Stimulated activated CD4-positive, alpha-beta T cell treated with anti-CD3 and anti-CD28 coated beads, Interleukin-4, amount 100 ng/mL, for 24 hours (primary cell): ENCODE results near the gene LHFPL6.

ENCODE experiments used
- DNase-seq: peaks from one replicate; pipeline ENCODE4 v3.0.0-alpha.2; 2020

LHFPL6 gene

DNA sequence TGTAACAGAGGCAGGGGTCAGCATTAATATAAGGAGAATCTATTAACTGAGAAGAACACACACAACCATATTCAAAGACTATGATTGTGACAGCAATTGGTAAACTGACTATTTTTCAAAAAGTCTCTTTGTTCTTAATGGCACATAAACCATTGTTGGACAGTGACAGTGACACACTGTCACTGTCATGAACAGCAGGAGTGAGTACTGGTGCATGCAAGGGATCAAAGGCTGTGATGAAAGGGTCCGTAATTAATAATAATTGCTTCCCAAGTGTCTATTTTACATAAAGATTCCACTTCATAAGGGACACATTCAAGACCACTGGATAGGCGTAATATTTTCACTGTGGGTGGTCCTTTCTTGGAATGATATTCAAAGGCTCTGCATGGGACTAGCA is 50.7 kb downstream of the LHFPL6 start:
- DNase-seq, result no peak

DNA sequence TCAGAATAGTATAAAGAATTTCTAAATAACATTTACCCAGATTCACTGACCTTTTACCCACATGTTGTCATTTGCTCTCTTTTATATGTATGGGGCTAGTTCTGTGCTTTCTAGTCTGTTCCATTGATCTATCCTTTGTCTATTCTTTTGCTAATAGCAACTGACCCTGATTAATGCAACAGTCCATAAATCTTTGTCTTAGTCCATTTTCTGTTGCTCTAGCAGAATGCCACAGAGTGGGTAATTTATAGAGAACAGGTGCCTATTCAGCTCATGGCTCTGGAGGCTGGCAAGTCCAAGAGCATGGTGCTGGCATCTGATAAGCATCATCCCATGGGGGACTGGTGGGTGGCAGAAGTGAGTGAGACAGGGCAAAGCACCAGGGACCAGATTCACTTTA is 52.1 kb downstream of the LHFPL6 start:
- DNase-seq, result no peak

DNA sequence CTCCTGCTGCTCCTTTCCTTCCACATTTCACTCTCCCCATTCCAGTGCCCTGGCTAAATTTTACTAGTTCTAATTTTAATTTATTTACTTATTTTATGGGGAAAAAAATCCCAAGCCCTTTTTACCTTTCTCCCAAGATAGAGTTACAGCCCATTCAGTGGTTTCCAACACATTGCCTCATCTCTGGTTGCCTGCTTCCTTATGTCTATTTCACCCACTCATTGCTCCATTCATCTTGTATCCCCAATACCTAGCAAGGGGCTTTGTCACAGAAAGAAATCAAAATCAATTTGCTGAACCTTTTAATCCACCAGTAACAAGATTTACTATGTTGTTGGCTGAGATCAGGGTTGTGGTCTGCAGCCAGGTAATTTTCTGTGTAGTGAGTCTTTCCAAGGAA is 55.9 kb downstream of the LHFPL6 start:
- DNase-seq, result no peak

DNA sequence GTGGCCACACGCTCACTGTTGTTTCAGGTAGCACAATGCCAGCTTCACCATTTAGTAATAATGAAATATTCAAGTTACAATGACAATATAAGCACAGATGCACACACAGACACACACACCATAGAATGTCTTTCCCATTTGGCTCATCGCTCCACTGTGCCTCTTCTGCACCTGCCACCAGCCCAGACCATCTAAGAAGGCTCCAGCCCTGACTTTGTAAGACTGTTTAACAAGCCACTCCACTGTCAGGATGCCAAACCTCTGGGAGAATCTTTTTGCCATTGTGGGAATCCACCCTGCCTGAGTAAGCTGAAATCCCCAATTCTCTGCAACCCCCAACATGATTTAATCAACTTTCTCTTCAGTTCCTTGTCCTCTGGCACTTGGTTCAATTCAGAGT is 60.6 kb downstream of the LHFPL6 start:
- no peak for DNase-seq

DNA sequence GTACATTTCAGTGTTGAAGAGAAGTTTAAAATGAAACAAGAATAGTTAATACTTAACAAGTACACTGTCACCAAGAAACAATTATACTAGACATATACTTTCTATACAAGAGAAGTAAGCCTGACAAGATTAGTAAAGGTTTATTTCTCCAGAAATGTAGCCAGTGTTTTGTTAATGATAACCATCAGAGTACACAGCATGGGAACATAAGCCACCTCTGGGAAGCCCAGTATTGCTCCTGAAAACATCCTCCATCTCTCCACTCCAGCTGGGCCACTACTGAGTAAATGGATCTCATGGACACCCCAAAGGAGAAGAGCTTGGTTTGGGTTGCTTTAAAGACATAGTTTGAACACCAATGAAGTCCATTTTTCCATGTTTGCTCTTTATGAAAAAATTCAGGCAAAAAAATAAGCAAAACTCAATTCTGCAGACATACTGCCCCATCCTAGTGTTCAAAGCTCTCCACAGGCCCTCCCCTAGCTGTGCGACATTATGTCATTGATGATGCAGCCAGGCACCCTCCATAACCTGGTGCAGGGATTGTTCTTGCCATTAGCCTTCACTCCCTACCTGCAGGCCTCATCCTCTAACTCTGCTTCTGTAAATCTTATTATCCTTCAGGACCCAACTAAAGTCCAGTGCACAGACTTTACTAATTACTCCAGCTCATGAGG is 61.9 kb downstream of the LHFPL6 start:
- no peak for DNase-seq

DNA sequence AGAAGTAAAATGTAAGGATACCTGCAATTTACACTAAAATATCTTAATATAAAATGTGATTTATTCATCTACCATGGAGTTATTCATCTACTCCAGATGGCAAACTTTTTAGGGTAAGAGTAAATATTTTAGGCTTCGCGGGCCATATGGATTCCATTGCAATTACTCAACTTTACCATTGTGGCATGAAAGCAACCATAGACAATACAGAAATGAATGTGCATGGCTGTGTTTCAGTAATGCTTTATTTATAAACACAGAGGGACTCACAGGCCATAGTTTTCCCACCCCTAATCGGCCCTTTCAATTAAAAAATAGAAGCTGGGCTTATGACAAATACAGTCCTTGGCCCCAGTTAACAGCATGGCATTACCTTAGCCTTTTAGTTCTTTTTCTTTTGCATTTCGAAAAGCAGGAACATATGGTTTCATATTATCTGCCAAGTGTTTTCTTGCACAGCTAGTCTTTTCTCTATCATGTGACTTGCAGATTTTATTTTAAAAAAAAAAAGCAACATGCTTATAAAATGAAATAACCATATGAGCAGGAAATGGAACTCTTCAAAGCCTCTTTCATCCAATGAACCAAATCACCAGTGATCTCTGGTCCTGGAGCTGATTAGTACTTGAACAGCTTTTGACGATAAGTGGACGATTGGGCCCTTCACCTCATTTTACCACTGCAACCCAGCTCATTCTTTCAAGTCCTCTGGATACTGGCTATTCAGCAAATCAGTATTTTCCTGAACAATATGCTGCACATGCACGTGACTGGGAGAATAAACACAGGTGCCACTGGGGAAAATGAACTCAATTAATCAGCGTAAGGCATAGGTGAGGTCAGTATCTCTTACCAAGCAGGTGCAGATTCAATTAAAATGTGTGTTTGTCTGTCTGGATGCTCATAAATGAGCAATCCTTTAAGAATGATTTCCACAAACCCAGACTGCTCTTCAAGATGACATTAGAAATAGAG is 63.9 kb downstream of the LHFPL6 start:
- no peak for DNase-seq

DNA sequence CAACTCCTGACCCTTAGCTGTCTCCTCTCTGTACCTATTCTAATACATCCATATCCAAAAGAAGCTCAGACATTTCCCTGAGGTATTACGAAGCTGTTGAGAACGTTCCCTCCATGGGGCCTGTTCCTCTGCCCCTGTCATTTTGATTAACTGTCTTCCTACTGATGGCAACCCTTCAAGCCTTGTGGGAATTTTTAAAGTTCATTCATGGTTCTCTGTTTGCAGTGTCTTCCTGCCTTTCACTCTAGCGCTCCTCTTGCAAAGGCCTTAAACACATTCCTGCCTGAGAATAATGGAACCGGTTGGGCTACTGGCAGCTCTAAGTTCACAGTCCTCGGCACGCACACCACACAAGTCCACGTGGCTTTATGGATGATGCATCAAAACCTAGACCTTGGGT is 66.1 kb downstream of the LHFPL6 start:
- no peak for DNase-seq

DNA sequence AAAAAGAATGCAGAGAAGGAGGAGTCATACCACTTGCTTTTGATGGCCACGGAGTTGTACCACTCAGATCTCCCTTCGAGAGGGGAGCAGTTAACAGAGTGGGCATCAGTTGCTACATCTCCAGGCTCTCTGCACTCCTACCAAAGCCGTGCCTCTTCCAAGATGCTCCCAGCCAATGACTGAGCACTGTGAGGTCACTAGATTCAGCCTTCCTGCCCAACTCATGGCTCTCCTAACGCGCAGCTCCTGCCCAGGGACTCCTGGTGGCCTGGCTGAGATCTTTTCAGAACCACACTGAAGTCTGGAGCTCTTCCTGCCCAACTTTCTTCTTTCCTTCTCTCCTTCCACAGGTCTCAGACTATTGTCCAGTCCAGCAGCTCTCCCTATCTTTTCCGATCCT is 66.7 kb downstream of the LHFPL6 start:
- no peak for DNase-seq

DNA sequence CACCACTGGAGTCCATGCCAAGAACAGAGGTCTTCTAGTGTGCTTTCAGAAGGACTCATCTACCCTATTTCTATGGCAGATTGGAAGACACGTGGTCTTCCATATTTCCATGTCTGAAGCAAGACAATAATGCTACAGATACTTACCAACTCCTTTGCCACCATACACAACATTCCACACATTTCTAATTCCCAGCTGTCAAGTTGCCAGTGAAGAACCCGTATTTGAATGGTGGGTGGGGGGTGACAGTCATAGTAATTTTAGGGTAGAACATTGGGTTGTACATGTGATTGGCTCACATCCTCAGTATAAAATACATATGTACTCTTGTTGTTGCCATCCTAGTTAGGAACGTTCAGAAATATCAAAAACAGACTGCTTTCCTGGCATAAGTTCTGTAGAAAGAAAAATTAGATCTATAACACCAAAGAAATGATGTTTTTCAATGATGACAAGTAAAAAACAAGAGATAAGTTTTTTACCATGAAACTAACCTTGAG is 69.3 kb downstream of the LHFPL6 start:
- DNase-seq, result no peak

DNA sequence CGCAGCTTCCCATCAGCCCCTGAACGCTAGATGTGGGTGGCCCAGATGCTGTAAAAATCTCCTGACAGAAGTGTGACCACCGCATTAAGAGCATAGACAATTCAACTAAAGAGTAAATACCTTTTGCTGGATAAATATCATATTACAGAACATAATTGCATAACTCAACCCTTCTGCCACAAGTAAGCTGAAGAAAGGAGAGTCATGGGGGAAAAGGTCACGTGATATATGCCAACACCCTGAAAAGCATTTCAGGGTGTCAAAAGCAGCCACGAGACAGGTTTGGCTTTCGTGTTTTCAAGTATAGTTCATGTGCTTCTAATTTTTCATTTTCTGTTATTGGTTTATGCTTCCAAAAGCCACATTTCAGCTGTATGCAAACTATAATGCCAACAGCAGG is 71.3 kb downstream of the LHFPL6 start:
- DNase-seq, result no peak

DNA sequence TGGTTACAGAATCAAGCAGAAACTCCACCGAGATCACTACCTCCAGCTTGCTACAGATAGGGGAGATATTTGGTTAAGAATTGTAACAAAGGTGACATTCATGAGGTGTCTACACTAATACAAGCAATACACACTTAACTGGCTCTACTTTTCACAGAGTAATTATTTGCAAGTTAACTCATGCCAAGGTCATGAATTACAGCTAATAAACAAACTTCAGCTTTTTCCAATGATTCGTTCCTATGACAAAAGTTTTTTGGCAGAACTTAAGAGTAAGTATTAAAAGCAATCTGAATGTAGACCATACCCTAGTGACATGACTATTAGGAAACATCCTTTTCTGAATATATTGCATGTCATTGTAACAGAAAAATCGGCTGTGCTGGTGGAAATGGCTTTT is 72.1 kb downstream of the LHFPL6 start:
- no peak for DNase-seq

DNA sequence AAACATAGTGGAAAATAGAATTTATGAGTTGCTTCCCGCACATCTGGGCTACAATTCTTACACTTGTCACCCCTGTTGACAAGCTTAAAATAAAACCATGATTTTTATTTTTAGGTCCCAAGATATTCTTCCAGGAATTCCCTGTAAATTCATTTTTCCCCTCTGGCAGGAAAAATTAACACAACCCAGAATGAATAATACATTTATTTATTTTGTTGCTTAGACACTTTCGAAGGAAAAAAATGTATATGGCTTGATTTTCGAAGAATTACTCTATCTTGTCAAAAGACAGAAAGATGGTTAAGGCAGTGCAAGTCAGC is 74.4 kb downstream of the LHFPL6 start:
- no peak for DNase-seq

DNA sequence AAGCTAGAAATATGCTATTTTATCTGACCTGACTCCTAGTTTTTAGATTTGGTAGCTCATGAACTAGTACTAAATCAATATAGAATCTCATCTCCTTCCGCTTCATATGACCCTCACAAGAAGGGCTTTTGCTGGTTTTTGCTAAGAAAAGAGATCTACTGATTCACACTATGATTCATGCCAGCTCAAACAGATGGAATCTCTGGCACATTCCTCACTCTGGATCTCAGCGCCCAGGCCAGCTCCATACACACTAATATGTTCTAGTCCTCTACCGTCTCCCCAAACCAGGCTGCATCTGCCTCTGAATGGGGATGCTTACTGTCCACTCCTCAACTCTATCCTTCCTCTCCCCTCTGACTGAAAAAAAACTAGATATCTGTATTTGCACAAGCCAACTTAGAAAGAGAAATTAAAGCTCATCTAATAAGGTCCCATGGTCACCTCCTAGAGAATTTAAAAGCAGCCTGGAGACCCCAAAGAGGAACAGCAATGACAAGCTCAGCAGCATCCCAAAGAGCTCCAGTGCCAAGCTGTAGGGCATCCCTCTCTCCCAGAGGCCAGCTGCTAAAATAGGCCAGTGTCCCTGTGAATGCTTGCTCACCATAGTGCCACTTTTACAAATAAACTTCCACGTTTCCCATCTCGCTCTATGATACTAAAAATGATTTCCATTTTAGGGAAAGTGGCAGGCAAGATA is 74.9 kb downstream of the LHFPL6 start:
- no peak for DNase-seq

DNA sequence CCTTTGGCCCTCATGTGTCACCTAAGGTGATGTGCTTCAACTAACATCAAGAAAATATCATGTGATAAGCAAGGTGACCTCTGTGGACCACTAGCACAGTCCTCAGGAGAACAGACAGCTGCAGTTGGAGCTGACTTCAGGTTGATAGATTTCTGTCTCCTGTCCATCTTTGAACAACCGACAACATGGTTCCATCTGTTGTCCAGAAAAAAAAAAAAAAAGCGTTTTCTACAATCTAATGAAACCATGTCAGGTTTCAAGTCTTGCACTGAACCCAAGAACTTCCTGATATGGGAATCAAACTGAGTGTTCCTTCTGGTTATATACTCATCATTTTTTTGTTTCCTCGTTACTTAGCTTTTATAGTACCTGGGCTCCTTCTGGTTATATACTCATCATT is 75.7 kb downstream of the LHFPL6 start:
- DNase-seq, result no peak

DNA sequence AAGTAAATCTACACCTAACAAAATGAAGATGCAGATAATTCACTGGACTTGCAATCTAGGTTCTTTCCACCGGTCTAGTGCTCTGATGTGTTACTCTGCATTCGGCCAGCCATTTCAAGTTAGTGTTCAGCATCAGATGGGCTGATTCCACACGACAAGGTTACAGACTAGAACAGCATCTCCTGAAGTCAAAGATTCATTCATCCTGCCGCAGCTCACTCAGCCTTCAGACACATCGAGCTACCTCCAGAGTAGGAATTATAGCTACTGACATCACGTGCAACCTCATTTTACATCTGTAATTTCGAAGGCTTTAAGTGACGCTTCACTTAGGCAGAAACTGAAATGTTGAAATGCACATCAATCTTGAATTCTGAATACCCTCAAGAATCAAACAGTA is 76.5 kb downstream of the LHFPL6 start:
- DNase-seq, result no peak

DNA sequence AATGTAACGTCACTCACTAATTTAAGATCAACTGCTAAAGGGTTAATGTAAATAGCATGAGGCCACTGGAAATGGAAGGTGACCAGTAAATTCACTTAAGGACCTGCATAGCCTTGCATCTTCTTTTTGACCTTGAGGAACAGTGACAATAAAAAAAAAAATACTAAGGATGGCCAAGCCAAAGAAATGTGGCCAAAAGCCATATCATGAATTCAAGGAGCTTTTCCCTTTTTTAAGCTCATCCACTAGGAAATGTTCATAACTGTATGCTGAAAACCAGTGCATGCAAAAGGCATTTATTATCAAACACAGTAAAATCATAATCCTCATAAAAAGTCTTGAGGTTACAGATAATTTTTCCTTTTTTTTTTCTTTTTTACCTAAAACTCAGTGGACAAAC is 77.5 kb downstream of the LHFPL6 start:
- no peak for DNase-seq

DNA sequence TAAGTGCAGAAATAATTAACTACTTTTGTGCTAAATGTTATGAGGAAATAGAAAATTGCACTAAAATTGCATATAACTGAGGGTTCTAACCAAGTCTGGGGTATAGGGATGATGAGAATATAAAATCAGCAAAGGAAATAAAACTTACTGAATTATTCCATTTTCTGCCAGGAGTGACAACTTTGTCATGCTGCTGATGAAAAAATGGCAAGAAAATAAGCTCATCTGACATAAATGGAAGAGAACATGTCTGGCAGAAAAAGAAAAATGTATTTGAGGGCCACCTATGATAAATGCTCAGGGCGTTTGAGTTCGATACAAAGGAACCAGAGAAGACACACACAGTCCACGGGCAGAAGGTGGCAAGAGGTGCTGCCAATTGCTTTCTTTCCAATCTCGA is 78.2 kb downstream of the LHFPL6 start:
- no peak for DNase-seq

DNA sequence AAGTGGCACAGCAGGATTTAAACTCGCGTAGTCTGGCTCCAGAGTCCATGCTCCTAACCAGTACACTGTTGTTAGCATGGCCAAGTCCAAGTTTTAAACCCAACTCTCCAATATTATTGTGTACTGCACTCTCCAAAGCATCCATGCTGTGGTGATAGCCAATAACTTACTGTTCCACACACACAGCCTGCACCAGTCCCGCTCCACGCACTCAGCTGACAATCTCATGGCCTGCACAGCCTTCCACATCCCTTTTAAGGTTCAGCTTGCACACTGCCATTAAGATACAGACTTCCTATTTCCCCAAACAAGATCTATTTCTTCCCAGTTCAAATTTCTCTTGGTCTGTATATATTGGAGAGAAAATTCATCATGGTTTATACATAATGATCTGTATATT is 80.7 kb downstream of the LHFPL6 start:
- no peak for DNase-seq

DNA sequence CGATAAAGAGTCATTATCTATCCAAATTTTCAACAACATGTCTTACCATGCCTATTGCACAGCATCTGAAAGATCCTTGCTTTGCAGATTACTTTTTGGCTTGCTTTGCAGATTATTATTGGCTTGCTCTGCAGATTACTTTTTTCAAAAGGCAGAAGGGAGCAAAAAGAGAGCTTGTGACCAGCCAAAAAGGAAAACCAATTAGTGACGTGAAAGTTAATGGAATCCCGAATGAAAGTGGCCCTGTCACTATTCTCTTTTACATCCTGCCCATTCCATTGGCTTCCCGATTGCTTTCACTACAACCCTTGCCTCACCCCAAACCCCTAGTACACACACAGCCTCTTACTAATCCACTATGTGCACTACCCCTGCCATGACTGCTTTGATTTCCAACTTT is 81.3 kb downstream of the LHFPL6 start:
- no peak for DNase-seq

DNA sequence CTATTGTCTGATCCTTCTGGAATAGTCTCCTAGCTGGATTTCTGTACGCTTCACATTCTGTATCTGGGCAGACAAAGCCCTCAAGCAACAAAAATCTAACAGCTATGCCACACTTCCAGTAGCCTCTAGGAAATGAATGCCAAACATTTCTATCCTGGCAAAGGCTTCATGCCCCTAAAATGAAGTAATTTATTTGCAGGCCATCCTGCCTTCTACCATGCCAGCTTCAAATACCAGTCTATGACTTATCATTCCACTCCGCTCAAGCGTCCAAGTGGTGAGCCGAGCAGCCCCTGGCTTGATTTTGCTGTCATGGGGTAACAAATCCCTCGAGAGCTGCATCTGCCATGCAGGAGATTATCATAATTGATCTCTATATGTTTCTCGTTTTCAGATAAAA is 86.9 kb downstream of the LHFPL6 start:
- no peak for DNase-seq

DNA sequence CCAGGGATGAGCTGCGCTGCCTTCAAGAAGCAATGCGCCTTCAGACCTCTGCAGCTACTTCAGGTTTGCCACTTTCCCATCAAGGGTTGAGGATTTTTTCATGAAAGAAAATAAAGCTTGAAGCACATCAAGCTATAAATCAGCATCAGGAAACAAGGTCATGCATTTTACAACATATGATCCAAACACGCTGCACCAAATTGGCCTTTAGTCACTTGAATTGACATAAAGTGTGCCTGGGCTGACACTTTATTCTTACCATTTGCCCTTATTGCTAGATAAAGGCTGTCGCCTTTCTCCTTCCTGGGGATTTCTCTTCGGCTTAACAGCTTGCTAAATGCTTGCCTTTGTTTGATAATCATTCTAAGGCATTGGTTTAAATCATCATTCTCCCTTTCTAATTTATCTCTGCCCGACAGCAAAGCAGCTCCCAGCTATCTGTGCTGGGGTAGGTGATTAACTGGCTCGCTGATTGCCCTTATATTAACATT is 87.7 kb downstream of the LHFPL6 start:
- no peak for DNase-seq

DNA sequence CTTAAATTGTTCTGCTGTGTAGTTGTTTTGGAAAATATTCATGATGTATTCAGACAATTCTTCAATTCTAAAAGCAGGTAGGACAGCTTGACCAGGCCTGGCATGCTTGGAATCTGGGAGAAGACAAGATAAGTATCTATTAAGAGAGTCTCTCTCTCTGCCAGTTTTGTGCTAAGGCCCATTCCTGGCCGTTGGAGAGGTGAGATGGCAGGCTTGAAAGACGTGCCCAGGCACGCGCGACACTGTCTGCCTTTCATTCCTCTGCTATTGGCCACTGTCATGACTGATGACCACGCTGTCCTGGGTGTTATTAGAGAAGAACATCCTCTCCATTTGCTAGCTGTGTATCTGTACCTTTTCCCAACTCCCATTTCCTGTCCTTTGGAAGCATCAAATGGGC is 90.3 kb downstream of the LHFPL6 start:
- DNase-seq, result no peak

DNA sequence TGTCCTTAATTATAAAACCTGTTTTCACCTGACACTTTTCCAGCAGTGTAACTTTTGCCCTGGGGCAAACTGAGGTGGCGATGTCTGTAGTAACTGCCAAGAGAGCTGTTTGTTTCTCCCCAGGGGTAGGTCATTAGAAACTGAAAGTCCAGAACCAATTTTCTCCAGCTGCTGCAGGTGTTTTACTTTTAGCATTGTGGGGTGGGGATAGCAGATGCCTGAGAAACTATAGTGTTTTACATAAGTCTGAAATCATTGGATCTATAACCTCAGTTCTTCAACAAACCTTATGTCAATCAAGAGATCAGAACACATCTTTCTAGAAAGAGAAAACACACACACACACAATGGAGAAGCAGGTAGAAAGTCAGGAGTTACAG is 92.7 kb downstream of the LHFPL6 start:
- DNase-seq, result no peak
